Epithelial cell of proximal tubule (primary cell): ENCODE data around the gene SFMBT2. TPM values are rescaled to one million over a fixed set of nuclear protein-coding genes. Genes with fewer than 3 reads are reported as not detected.

ENCODE experiments used
- DNase-seq: peaks from one replicate; pipeline ENCODE4 v3.0.0-alpha.2; 2011; ENCODE audit warnings: low read depth
- H3K4me3 ChIP-seq: 2 replicates; pipeline ENCODE4 v1.5.1; 2011; ENCODE audit warnings: low read depth, mild to moderate bottlenecking, low read length
- total RNA-seq: library from RNA; depleted of rRNA; stranded (reverse); fragments of >200 nt; gene quantifications from 2 replicates; pipeline ENCODE4 v1.2.3, GENCODE V29; 2015
- TF ChIP-seq, protein P1 (sequence below): conservative IDR thresholded peaks from 2 replicates; pipeline ENCODE4 v1.5.1; 2012; ENCODE audit warnings: low read depth, mild to moderate bottlenecking, low read length

Gene SFMBT2
- total RNA-seq, 1 donor from 2014 or later, result 2.4 TPM

DNA sequence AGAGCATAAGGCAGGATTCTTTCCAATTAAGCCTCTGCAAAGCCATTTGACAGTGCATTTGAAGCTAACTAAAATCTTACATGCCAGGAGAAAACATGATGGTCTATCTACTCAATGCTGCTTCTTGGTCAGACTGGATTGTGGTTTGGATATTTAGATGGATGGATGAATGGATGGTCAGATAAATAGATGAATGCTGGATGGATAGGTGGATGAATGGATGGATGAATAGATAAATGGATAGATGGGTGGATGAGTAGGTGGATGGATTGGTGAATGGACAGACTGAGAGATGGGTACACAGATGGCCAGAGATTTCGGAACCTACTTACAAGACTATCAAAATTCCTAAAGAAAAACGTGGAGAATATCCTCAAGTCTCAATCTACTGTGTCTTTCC, 127.6 kb downstream of the SFMBT2 start:
- H3K4me3 ChIP-seq, result no peak overlapping the region
- TF ChIP-seq, protein P1, sequence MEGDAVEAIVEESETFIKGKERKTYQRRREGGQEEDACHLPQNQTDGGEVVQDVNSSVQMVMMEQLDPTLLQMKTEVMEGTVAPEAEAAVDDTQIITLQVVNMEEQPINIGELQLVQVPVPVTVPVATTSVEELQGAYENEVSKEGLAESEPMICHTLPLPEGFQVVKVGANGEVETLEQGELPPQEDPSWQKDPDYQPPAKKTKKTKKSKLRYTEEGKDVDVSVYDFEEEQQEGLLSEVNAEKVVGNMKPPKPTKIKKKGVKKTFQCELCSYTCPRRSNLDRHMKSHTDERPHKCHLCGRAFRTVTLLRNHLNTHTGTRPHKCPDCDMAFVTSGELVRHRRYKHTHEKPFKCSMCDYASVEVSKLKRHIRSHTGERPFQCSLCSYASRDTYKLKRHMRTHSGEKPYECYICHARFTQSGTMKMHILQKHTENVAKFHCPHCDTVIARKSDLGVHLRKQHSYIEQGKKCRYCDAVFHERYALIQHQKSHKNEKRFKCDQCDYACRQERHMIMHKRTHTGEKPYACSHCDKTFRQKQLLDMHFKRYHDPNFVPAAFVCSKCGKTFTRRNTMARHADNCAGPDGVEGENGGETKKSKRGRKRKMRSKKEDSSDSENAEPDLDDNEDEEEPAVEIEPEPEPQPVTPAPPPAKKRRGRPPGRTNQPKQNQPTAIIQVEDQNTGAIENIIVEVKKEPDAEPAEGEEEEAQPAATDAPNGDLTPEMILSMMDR, result no peak
- DNase-seq, result no peak

DNA sequence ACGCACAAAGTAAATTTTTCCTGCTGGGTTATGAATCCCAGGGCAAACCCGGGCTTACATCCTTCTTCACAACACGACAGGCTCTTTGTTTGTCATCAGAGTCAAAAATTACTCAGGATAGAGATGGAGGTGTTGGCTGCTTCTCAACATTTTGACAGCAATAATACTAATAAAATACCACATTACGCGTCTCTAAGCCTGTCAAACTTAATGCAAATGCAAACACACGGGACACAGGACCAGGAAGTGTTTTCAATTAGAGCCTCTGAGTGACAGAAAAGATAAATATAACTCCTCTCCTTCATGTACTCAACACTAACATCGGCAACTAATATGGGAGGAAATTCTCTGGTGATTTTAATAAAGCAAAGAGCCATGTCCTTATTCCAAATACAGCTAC, 128.4 kb downstream of the SFMBT2 start:
- H3K4me3 ChIP-seq, result no peak overlapping the region
- DNase-seq, result no peak
- TF ChIP-seq, protein P1, result no peak

GRCh38 chr10:7281429-7281828, 129.4 kb downstream of the SFMBT2 start:
- TF ChIP-seq, protein P1, result no peak
- no peak for DNase-seq
- H3K4me3 ChIP-seq, result no peak overlapping the region

- no peak overlapping the region for H3K4me3 ChIP-seq
- no peak for DNase-seq
- TF ChIP-seq, protein P1, result no peak
Measured at GRCh38 chr10:7279303-7279702, 131.5 kb downstream of the SFMBT2 start.

- TF ChIP-seq, protein P1, result no peak
- DNase-seq, result no peak
- no peak overlapping the region for H3K4me3 ChIP-seq
Measured at GRCh38 chr10:7277867-7278266, 133.0 kb downstream of the SFMBT2 start.

DNA sequence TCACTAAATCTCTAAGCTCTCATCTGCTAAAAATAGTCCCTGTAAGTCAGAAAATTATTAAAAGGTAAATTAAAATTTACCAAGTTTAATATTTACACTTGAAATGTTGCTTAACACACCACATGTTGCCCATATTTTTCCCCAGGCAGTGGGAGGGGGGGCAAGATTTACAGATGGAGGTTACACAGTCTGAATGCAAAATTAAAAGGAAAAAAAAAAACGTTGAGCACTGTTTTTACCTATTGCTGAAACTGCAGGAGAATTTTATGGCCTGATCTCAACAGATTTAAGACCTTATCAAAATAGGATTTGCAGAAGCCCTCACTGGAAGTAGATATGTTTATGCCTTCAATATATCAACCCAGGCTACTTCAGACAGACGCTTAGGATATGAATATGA, 133.4 kb downstream of the SFMBT2 start:
- no peak for DNase-seq
- H3K4me3 ChIP-seq, result no peak overlapping the region
- TF ChIP-seq, protein P1, result no peak

DNA sequence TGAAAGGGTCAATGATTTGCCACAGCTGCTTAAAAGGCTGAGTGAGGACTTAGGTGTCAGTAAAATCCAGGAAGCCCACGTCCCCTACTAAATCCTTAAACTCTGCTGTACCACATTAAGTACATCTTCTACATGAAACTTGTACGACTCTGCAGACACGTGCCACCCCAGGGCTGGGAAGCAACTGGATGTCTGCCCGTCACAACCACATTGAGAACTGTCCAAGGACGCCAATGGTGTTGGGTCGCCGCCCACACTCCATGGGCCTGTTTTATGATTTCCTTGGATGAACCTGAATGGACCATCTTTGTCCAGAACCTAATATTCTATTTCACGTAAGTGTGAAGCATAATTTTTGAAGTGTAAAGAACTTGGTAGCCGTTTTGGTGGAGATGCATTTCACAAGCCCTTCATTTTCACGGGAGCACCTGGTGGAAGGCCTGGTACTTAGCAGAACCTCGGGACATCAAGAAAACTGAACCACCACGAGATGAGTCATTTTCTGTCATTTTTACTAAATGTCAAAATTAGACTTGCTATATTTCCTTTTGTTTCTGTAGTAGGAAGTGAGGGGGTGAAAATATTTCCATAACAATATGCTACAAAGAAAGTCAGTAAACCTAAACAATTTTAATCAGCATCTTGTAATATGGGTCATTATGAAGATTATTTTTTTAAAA, 134.9 kb downstream of the SFMBT2 start:
- DNase-seq, result no peak
- TF ChIP-seq, protein P1, result no peak
- H3K4me3 ChIP-seq, result no peak overlapping the region
